ENCODE measurements around the gene SERPINB8.
A peak's percentile ranks its signal among the peaks of the same experiment; 100 is the strongest.

The SERPINB8 gene

GRCh38 chr18:63997041-63997440 is 27.2 kb downstream of the SERPINB8 start:
- no peak for DNase-seq (ENCODE audit: low read depth)
- no peak for TF ChIP-seq CTCF (IDR thresholded peaks at IDR 0.05; ENCODE audit: low read depth, low read length, missing control alignments)
- in situ Hi-C loops (cut with HindIII; ENCODE audit: low sequenced_read_pairs): no loop called here
- no peak overlapping the region for H3K4me3 ChIP-seq (ENCODE audit: low read depth, low read length)

GRCh38 chr18:63997606-63998005 is 27.7 kb downstream of the SERPINB8 start:
- in situ Hi-C loops (cut with HindIII; ENCODE audit: low sequenced_read_pairs): no loop called here
- no peak overlapping the region for H3K4me3 ChIP-seq (ENCODE audit: low read depth, low read length)
- DNase-seq (ENCODE audit: low read depth): no peak
- no peak for TF ChIP-seq CTCF (IDR thresholded peaks at IDR 0.05; ENCODE audit: low read depth, low read length, missing control alignments)

- no peak overlapping the region for H3K4me3 ChIP-seq (ENCODE audit: low read depth, low read length)
- in situ Hi-C loops (cut with HindIII; ENCODE audit: low sequenced_read_pairs): no loop called here
- DNase-seq (ENCODE audit: low read depth): no peak
- no peak for TF ChIP-seq CTCF (IDR thresholded peaks at IDR 0.05; ENCODE audit: low read depth, low read length, missing control alignments)
Observed at GRCh38 chr18:63999871-64000270, 30.0 kb downstream of the SERPINB8 start.

- H3K4me3 ChIP-seq (ENCODE audit: low read depth, low read length): no peak overlapping the region
- no peak for TF ChIP-seq CTCF (IDR thresholded peaks at IDR 0.05; ENCODE audit: low read depth, low read length, missing control alignments)
- DNase-seq (ENCODE audit: low read depth): no peak
- in situ Hi-C loops (cut with HindIII; ENCODE audit: low sequenced_read_pairs): no loop called here
Observed at GRCh38 chr18:64002581-64002980, 32.7 kb downstream of the SERPINB8 start.

GRCh38 chr18:64009305-64009704 is 39.4 kb downstream of the SERPINB8 start:
- in situ Hi-C loops (cut with HindIII; ENCODE audit: low sequenced_read_pairs): no loop called here
- no peak for DNase-seq (ENCODE audit: low read depth)
- TF ChIP-seq CTCF (IDR thresholded peaks at IDR 0.05; ENCODE audit: low read depth, low read length, missing control alignments): no peak
- no peak overlapping the region for H3K4me3 ChIP-seq (ENCODE audit: low read depth, low read length)

GRCh38 chr18:64011513-64011912 is 41.6 kb downstream of the SERPINB8 start:
- TF ChIP-seq CTCF (IDR thresholded peaks at IDR 0.05; ENCODE audit: low read depth, low read length, missing control alignments): no peak
- in situ Hi-C loops (cut with HindIII; ENCODE audit: low sequenced_read_pairs): no loop called here
- DNase-seq (ENCODE audit: low read depth): no peak

GRCh38 chr18:64017870-64018269 is 48.0 kb downstream of the SERPINB8 start:
- H3K4me3 ChIP-seq (ENCODE audit: low read depth, low read length): no peak overlapping the region
- in situ Hi-C loops (cut with HindIII; ENCODE audit: low sequenced_read_pairs): no loop called here
- DNase-seq (ENCODE audit: low read depth): no peak
- peak; percentile 33 for TF ChIP-seq CTCF (IDR thresholded peaks at IDR 0.05; ENCODE audit: low read depth, low read length, missing control alignments)

More at GRCh38 chr18:64011513-64011912, 41.6 kb downstream of the SERPINB8 start:
- H3K4me3 ChIP-seq (ENCODE audit: low read depth, low read length): no peak overlapping the region
